Ectodermal cell (in vitro differentiated cells): ENCODE measurements around the gene PLD1.

ENCODE experiments used
- H3K27ac ChIP-seq: 2 replicates; pipeline ENCODE4 v1.7.0; 2013; ENCODE audit warnings: mild to moderate bottlenecking, low read depth, low read length; ENCODE audit not compliant: insufficient read depth, poor library complexity, severe bottlenecking
- H3K27me3 ChIP-seq: 2 replicates; pipeline ENCODE4 v1.7.0; 2013; ENCODE audit warnings: mild to moderate bottlenecking, low read length; ENCODE audit not compliant: insufficient read depth, control insufficient read depth, poor library complexity, severe bottlenecking
- H3K36me3 ChIP-seq: one replicate; pipeline ENCODE4 v1.7.0; 2013; ENCODE audit warnings: low read length; ENCODE audit not compliant: control insufficient read depth, insufficient read depth
- H3K4me1 ChIP-seq: one replicate; pipeline ENCODE4 v1.7.0; 2013; ENCODE audit warnings: low read length; ENCODE audit not compliant: control insufficient read depth, insufficient read depth
- H3K4me3 ChIP-seq: 2 replicates; pipeline ENCODE4 v1.7.0; 2013; ENCODE audit warnings: low read depth, low read length, control low read depth; ENCODE audit not compliant: insufficient read depth
- H3K9me3 ChIP-seq: 2 replicates; pipeline ENCODE4 v1.7.0; 2013; ENCODE audit warnings: mild to moderate bottlenecking, low read length, moderate library complexity; ENCODE audit not compliant: control insufficient read depth
- WGBS, 2 experiments: methylation state at CpG; one replicate each; pipeline ENCODE4 v1.1.7; 2013; ENCODE audit warnings: missing lambda C conversion rate in 2 of 2; 5-methylcytosine and 5-hydroxymethylcytosine counted together

Gene PLD1

GRCh38 chr3:171784387-171784786 is 25.9 kb downstream of the PLD1 start:
- H3K4me3 ChIP-seq = no peak overlapping the region
- no peaks in the 10 kb centered on the region for H3K36me3 ChIP-seq
- WGBS, 2 experiments = 96 to 98% methylated on average over 2 of the region's 2 CpGs
- no peaks in the 10 kb centered on the region for H3K9me3 ChIP-seq
- H3K27me3 ChIP-seq = no peaks in the 10 kb centered on the region
- H3K4me1 ChIP-seq = no peaks in the 10 kb centered on the region
- no peak overlapping the region for H3K27ac ChIP-seq

GRCh38 chr3:171783626-171784025 is 26.7 kb downstream of the PLD1 start:
- Histone ChIP-seq H3K9me3 (no peaks in the 10 kb centered on the region), H3K4me3 (no peak overlapping the region), H3K4me1 (no peaks in the 10 kb centered on the region), H3K27me3 (no peaks in the 10 kb centered on the region), H3K27ac (no peak overlapping the region), H3K36me3 (no peaks in the 10 kb centered on the region)
- WGBS, 2 experiments = 81 to 86% methylated on average over 5 of the region's 5 CpGs

- H3K9me3 ChIP-seq = no peaks in the 10 kb centered on the region
- no peaks in the 10 kb centered on the region for H3K27me3 ChIP-seq
- H3K27ac ChIP-seq = no peak overlapping the region
- WGBS, 2 experiments = 88 to 95% methylated on average over 2 of the region's 2 CpGs
- no peaks in the 10 kb centered on the region for H3K4me1 ChIP-seq
- H3K4me3 ChIP-seq = no peak overlapping the region
- no peaks in the 10 kb centered on the region for H3K36me3 ChIP-seq
Measured at GRCh38 chr3:171783086-171783485, 27.2 kb downstream of the PLD1 start.

GRCh38 chr3:171782617-171783016 is 27.7 kb downstream of the PLD1 start:
- WGBS, 2 experiments = 84% methylated on average over 1 of the region's 1 CpG
- no peak overlapping the region for H3K27ac ChIP-seq
- no peaks in the 10 kb centered on the region for H3K27me3 ChIP-seq
- no peaks in the 10 kb centered on the region for H3K36me3 ChIP-seq
- no peaks in the 10 kb centered on the region for H3K9me3 ChIP-seq
- no peaks in the 10 kb centered on the region for H3K4me1 ChIP-seq
- no peak overlapping the region for H3K4me3 ChIP-seq

DNA sequence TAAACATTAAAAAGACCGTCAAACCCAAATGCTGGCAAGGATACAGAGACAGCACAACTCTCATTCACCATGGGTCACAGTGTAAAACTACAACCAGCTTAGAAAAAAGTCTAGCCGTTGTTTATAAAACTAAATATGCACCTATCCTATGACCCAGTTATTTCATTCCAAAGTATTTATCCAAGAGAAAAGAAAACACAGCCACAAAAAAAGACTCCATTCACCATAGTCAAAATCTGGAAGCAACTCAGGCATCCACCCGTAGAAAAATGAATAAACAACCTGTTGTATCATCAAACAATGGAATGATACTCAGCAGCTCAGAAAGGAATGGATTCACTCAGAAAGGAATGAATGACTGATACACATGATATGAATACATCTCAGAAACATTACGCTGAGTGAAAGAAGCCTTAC is 28.6 kb downstream of the PLD1 start:
- Histone ChIP-seq H3K4me1 (no peaks in the 10 kb centered on the region), H3K4me3 (no peak overlapping the region), H3K27ac (no peak overlapping the region), H3K9me3 (no peaks in the 10 kb centered on the region), H3K36me3 (no peaks in the 10 kb centered on the region), H3K27me3 (no peaks in the 10 kb centered on the region)
- WGBS, 2 experiments = 81 to 92% methylated on average over 3 to 4 of the region's 4 CpGs

- Histone ChIP-seq H3K9me3 (no peaks in the 10 kb centered on the region), H3K27me3 (no peaks in the 10 kb centered on the region), H3K36me3 (no peaks in the 10 kb centered on the region), H3K27ac (no peak overlapping the region), H3K4me1 (no peaks in the 10 kb centered on the region), H3K4me3 (no peak overlapping the region)
- 92 to 96% methylated on average over 5 of the region's 5 CpGs for WGBS, 2 experiments
Measured at GRCh38 chr3:171778493-171778892, 31.8 kb downstream of the PLD1 start.

GRCh38 chr3:171777596-171777995 is 32.7 kb downstream of the PLD1 start:
- Histone ChIP-seq H3K27me3 (no peaks in the 10 kb centered on the region), H3K4me3 (no peak overlapping the region), H3K36me3 (no peaks in the 10 kb centered on the region), H3K27ac (no peak overlapping the region), H3K4me1 (no peaks in the 10 kb centered on the region), H3K9me3 (no peaks in the 10 kb centered on the region)
- 89 to 93% methylated on average over 3 to 4 of the region's 4 CpGs for WGBS, 2 experiments

- Histone ChIP-seq H3K4me1 (no peaks in the 10 kb centered on the region), H3K27ac (no peak overlapping the region), H3K4me3 (no peak overlapping the region), H3K36me3 (no peaks in the 10 kb centered on the region), H3K9me3 (no peaks in the 10 kb centered on the region), H3K27me3 (no peaks in the 10 kb centered on the region)
- 93 to 96% methylated on average over 6 to 7 of the region's 7 CpGs for WGBS, 2 experiments
Measured at GRCh38 chr3:171776839-171777583, 33.3 kb downstream of the PLD1 start.

DNA sequence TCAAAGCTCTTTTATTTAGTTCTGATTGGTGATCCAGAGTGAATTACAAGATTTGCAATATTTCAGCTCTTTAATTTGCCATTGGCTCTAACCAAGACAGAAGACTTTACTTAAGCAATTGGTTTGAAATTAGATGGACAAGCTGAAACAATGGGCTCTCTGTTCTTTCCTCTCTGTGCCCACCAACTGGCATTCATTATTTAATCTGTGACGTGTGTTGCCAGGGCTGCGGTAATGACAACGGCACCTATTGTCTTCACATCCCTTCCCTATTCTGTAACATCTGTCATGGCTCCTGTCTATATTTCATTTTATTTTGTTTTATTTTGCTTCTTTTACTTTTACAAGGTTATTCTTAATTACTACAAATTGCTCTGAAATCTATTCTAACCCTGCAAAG is 33.9 kb downstream of the PLD1 start:
- H3K4me3 ChIP-seq = no peak overlapping the region
- H3K27ac ChIP-seq = no peak overlapping the region
- no peaks in the 10 kb centered on the region for H3K4me1 ChIP-seq
- 86 to 94% methylated on average over 3 of the region's 3 CpGs for WGBS, 2 experiments
- H3K9me3 ChIP-seq = no peaks in the 10 kb centered on the region
- no peaks in the 10 kb centered on the region for H3K36me3 ChIP-seq
- H3K27me3 ChIP-seq = no peaks in the 10 kb centered on the region

DNA sequence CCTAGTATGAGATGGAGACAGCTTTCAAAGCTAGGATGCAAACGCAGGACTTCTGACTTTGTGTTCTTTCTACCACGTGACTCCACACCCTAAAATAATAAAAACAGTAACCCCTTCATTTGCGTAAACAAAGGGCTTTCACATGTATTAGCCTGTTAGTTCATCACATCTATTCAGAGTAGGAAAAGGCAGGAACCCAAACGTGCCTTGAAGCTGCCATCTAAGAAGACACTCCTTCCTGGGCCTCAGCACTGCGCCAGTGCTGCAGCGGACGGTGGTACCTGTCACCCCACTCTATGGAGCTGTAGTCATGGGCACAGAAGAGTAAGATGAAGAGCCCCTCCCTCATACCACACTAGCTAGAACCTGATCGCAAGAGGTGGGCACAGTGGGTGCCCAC is 34.3 kb downstream of the PLD1 start:
- Histone ChIP-seq H3K9me3 (no peaks in the 10 kb centered on the region), H3K4me1 (no peaks in the 10 kb centered on the region), H3K4me3 (no peak overlapping the region), H3K36me3 (no peaks in the 10 kb centered on the region), H3K27ac (no peak overlapping the region), H3K27me3 (no peaks in the 10 kb centered on the region)
- WGBS, 2 experiments = 84 to 85% methylated on average over 7 to 8 of the region's 8 CpGs

DNA sequence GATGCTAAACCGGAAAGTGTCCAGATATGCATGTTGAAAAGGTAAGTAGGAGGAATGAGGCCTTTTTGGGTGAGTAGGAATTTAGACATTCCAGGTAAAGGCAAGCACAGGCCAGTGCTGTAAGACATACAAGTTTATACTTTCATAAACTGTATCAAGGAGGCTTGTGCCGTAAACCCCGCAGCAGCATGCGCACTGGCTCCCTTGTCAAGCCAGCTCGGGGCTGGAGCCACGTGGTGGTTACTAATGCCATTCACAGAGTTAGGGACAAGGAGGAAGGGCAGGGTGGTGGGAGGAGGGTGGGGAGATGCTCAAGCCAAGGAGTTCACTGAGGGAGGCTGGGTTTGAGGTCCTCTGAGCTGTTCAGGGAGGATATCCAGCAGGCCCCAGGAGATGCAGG is 35.8 kb downstream of the PLD1 start:
- Histone ChIP-seq H3K4me3 (no peak overlapping the region), H3K4me1 (no peaks in the 10 kb centered on the region), H3K9me3 (no peaks in the 10 kb centered on the region), H3K27ac (no peak overlapping the region), H3K27me3 (no peaks in the 10 kb centered on the region), H3K36me3 (no peaks in the 10 kb centered on the region)
- 81 to 85% methylated on average over 6 of the region's 6 CpGs for WGBS, 2 experiments
